Measurements from ENCODE around the gene SIRT7. TPM values are rescaled to one million over a fixed set of nuclear protein-coding genes. Genes with fewer than 3 reads are reported as not detected.

Gene SIRT7
- total and polyA plus RNA-seq, 4 donors: 8.5 to 43.1 (median 20.1) TPM

DNA sequence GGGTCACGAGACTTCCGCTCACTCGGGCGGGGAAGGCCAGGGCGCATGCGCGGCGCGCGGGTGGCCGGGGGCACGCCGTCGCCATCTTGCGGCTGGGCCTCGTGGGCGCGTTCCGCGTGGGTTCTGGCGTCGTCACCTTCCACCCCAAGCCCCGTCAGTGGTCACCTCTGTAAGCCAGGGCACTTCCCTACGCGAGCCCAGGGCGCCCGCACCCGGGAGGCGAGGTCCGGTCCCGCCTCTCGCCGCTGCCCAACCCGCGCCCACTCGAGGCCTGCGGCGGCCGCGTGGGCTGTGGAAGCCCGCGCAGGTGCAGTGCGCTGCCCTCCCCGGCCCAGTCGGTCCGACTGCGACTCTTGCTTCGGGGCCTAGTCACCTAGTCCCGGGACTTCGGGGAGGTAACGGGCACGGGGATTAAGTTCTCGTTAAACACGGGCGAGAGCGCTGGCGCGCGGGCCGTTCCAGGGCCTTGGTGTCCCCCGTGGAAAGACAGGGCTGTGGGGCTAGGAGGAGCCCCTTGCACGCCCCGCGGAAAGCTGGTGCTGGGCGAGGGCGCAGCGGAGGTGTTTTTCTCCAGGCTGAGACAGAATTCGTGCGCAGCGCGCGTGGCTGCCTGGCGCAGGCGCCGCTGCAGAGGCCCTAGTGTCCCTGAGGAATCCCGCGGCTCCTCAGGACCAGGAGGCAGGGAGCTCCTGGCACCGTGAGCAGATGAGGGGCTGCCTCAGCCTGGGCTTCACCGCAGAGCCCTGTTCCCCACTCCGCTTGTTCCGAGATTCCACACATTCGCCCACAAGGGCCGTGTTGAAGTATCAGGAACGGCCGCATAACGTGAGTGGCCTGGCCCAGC, 46.4 kb downstream of the SIRT7 start:
- 0% methylated on average over 83 to 86 of the region's 86 CpGs for WGBS, 2 donors
- Histone ChIP-seq H3K27ac (ENCODE audit: low read depth in 1 of 2, low read length in 2 of 2) (peak overlapping the region; percentile 58 to 73), H3K27me3 (ENCODE audit: control insufficient read depth in 1 of 2, insufficient read depth in 2 of 2, low read length in 1 of 2) (peaks cover 0 to 13% of the 10 kb centered on the region in 2 donors), H3K36me3 (ENCODE audit: control insufficient read depth in 1 of 2, insufficient read depth in 2 of 2, low read length in 1 of 2) (peaks cover 0 to 3% of the 10 kb centered on the region in 2 donors), H3K9me3 (ENCODE audit: control insufficient read depth, low read length) (no peaks in the 10 kb centered on the region), H3K4me3 (ENCODE audit: low read length in 2 of 2) (peak overlapping the region; percentile 36 to 43), H3K4me1 (ENCODE audit: control insufficient read depth in 1 of 2, insufficient read depth in 2 of 2, low read length in 2 of 2) (no peaks in the 10 kb centered on the region)
- peak; percentile 80 for ATAC-seq (ENCODE audit: low FRiP score)
- peak; percentile 97 to 99 for DNase-seq
- intact Hi-C loops (cut with DNase I): no loop called here

DNA sequence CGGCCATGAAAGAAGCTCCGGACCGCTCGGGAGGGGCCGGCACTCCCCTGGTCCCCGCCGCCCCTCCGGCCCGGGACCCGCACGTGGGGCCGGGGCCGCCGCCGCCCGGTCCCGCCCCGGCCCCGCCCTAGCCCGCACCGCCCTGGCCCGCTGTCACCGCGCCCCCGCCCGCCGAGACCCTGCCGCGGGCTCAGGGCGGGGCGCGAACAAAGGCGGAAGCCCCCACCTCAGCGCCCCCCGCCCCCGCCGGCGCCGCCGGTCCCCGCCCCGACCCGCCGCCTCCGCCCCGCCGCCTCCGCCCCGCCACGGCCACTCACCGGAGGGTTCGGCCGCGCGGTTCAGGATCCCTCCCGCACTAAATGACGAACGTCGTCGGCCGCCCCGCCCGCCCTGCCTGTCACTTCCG, 47.0 kb downstream of the SIRT7 start, which contains the start of gene ARHGDIA:
TSS of gene ARHGDIA (minus strand) at position 357 of the 406 bp plus-strand sequence. CDS start 1,407 bp downstream, outside the sequence.
- no peaks in the 10 kb centered on the region for H3K4me1 ChIP-seq (ENCODE audit: control insufficient read depth in 1 of 2, insufficient read depth in 2 of 2, low read length in 2 of 2)
- no peak for ATAC-seq (ENCODE audit: low FRiP score)
- WGBS, 2 donors: 1 to 3% methylated on average over 28 to 64 of the region's 64 CpGs

DNA sequence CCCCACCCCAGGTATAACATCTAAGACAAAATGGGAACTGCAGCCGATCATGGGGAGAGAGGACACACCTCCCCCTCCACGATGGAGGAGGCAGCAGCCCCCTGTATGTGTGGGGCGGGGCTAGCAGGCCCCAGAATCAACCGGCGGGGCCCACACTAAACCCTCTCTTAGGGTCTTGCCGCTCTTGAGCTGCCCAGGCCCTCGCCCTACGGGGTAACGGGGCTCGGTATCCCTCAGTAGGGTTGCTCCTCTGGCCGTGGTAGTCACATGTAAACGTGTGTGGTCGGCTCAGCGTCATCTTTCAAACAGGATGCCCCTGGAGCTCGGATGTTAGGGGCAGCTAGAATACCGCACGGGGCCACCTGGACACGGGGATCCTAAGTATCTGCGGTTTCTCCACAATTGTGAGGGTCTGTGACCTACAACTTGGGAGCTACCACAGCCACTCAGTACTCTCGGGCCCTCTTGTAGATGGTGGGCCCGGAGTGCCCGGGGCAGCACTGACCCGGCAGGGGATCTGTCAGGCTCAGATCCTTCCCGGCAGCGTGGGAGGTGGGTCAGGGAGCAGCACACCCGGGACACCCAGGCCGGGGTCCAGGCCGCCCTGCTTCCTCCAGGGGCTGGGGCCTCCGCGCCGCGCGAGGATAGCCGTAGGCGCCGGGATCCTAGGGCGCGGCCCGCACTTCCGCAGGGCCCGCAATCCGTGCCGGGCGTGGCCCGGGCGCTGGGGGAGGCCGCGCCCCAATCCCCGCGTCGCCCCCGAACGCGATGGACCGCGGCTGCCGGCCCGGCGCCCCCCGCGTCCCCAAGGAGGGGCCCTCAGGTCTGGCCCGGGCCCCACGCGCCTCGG, 47.6 kb downstream of the SIRT7 start:
- WGBS, 2 donors: 1% methylated on average over 54 to 65 of the region's 65 CpGs
- Histone ChIP-seq H3K36me3 (ENCODE audit: control insufficient read depth in 1 of 2, insufficient read depth in 2 of 2, low read length in 1 of 2) (peaks cover 0 to 3% of the 10 kb centered on the region in 2 donors), H3K27ac (ENCODE audit: low read depth in 1 of 2, low read length in 2 of 2) (peak overlapping the region; percentile 81 to 96), H3K4me3 (ENCODE audit: low read length in 2 of 2) (peak overlapping the region; percentile 88 to 91), H3K27me3 (ENCODE audit: control insufficient read depth in 1 of 2, insufficient read depth in 2 of 2, low read length in 1 of 2) (peaks cover 0 to 13% of the 10 kb centered on the region in 2 donors), H3K4me1 (ENCODE audit: control insufficient read depth in 1 of 2, insufficient read depth in 2 of 2, low read length in 2 of 2) (no peaks in the 10 kb centered on the region), H3K9me3 (ENCODE audit: control insufficient read depth, low read length) (no peaks in the 10 kb centered on the region)
- DNase-seq (peak; percentile 64 to 83), ATAC-seq (ENCODE audit: low FRiP score) (no peak)
- intact Hi-C loops (cut with DNase I): no loop called here

More for the DNA sequence above, 47.0 kb downstream of the SIRT7 start, which contains the start of gene ARHGDIA:
- no peak for DNase-seq
- Histone ChIP-seq H3K4me3 (ENCODE audit: low read length in 2 of 2) (peak within 1 kb of the TSS; percentile 88 to 91), H3K9me3 (ENCODE audit: control insufficient read depth, low read length) (no peaks in the 10 kb centered on the region), H3K36me3 (ENCODE audit: control insufficient read depth in 1 of 2, insufficient read depth in 2 of 2, low read length in 1 of 2) (peaks cover 0 to 3% of the 10 kb centered on the region in 2 donors), H3K27ac (ENCODE audit: low read depth in 1 of 2, low read length in 2 of 2) (peak within 1 kb of the TSS; percentile 81 to 96), H3K27me3 (ENCODE audit: control insufficient read depth in 1 of 2, insufficient read depth in 2 of 2, low read length in 1 of 2) (peaks cover 0 to 13% of the 10 kb centered on the region in 2 donors)
- intact Hi-C loops (cut with DNase I): no loop called here

DNA sequence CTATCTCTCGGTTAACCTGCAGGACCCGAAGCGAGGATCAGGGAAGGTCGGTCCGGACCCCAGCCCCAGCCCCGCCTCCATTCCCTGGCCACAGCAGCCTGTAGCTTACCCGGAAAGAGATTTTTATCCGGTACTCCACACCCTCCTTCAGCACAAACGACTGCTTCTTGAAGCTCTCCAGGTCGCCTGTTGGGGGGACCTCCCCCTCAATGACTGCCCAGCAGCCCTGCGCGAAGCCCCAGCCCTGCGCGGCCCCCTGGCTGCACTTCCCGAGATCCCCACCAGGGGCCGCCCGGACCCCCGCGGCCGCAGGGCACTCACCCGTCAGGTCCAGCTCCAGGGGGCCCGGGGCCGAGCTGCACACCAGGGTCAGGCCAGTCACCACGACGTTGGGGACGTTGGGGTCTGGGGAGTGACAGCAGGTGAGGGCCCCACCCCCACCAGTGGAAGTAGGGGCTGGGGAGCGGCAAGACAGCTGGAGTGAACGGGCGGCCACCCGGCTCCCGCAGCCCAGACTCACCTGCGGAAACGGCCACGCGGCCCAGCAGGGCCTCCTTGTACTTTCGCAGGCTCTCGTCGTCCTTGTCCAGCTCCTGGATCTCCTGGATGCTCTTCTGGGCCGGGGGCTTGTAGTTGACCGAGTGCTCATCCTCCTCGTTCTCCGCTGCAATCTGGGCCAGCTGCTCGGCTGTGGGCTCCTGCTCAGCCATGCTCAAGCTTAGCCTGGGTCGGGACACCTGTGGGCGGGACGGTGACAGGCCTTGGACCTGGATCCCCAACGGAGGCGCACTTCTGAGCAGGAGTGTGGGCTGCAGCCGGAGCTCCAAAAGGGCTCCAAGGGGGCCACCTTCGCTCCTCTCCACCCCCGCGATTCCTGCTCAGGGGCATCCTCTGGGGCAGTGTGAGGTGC, 48.5 kb downstream of the SIRT7 start:
- Histone ChIP-seq H3K9me3 (ENCODE audit: control insufficient read depth, low read length) (no peaks in the 10 kb centered on the region), H3K27me3 (ENCODE audit: control insufficient read depth in 1 of 2, insufficient read depth in 2 of 2, low read length in 1 of 2) (peaks cover 0 to 13% of the 10 kb centered on the region in 2 donors), H3K4me1 (ENCODE audit: control insufficient read depth in 1 of 2, insufficient read depth in 2 of 2, low read length in 2 of 2) (no peaks in the 10 kb centered on the region), H3K4me3 (ENCODE audit: low read length in 2 of 2) (peak overlapping the region in 1 of 2 donors; percentile 91), H3K27ac (ENCODE audit: low read depth in 1 of 2, low read length in 2 of 2) (peak overlapping the region in 1 of 2 donors; percentile 81), H3K36me3 (ENCODE audit: control insufficient read depth in 1 of 2, insufficient read depth in 2 of 2, low read length in 1 of 2) (peaks cover 0 to 3% of the 10 kb centered on the region in 2 donors)
- peak; percentile 60 to 87 for DNase-seq
- intact Hi-C loops (cut with DNase I): no loop called here
- WGBS, 2 donors: 28 to 30% methylated on average over 51 to 52 of the region's 52 CpGs
- ATAC-seq (ENCODE audit: low FRiP score): peak; percentile 56

DNA sequence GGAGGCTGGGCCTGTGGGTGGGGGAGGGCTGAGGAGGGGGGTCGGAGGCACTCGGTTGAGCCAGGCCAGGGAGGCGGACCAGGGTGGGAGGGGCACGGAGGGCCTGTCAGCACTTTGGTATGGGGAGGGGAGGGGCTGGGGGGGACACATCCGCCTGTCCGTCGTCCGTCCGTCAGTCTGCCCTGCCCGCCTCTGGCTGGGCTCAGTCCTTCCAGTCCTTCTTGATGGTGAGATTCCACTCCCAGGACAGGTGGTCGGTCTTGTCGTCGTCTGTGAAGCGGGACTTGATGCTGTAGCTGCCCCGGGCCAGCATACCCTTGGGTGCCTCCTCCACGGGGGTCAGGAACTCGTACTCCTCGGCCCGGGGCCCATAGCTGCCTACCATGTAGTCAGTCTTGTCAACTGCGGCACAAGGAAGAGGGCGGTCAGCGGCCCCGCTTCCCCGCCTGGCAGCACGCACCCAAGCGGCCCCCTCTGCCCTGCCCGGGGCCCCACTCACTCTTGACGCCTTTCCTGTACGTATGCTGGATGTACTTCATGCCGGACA, 49.2 kb downstream of the SIRT7 start:
- intact Hi-C loops (cut with DNase I): no loop called here
- no peak overlapping the region for H3K4me3 ChIP-seq (ENCODE audit: low read length in 2 of 2)
- no peak overlapping the region for H3K27ac ChIP-seq (ENCODE audit: low read depth in 1 of 2, low read length in 2 of 2)
- 48 to 53% methylated on average over 29 to 30 of the region's 30 CpGs for WGBS, 2 donors
- peaks cover 0 to 13% of the 10 kb centered on the region in 2 donors for H3K27me3 ChIP-seq (ENCODE audit: control insufficient read depth in 1 of 2, insufficient read depth in 2 of 2, low read length in 1 of 2)
- peaks cover 0 to 3% of the 10 kb centered on the region in 2 donors for H3K36me3 ChIP-seq (ENCODE audit: control insufficient read depth in 1 of 2, insufficient read depth in 2 of 2, low read length in 1 of 2)
- H3K9me3 ChIP-seq (ENCODE audit: control insufficient read depth, low read length): no peaks in the 10 kb centered on the region
- no peak for ATAC-seq (ENCODE audit: low FRiP score)
- H3K4me1 ChIP-seq (ENCODE audit: control insufficient read depth in 1 of 2, insufficient read depth in 2 of 2, low read length in 2 of 2): no peaks in the 10 kb centered on the region
- peak; percentile 68 to 90 for DNase-seq

DNA sequence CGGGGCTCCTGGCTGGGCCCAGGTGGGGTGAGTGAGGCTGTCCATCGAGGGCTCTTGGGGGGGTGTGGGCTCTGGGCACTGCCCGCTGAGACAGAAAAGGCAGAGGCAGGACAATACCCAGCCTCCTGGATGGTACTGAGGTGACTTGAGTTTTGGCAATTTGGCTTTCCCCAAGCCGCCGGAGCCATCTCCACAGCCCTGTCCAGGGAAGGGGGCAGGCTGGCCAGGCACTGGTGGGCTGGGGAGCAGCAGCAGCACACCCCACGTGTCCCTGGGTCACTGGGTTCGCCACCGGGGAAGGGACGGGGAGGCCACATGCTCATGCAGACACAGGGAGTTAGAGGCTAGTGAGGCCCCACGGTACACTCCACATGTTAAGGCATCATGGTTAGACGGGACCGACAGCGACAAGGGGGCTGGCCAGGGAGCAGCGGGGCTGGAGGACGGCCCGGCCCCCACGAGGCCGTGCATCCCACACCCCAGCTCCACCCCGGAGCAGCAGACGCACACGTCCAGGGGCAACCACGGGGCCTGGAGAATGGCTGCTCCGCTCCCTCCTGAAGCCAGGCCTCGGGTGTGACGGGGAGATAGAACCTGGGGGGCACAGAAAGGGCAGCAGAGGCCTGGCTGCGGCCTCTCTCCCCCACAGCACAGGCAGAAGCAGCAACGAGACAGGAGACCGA, 49.8 kb downstream of the SIRT7 start:
- H3K4me3 ChIP-seq (ENCODE audit: low read length in 2 of 2): no peak overlapping the region
- peaks cover 0 to 3% of the 10 kb centered on the region in 2 donors for H3K36me3 ChIP-seq (ENCODE audit: control insufficient read depth in 1 of 2, insufficient read depth in 2 of 2, low read length in 1 of 2)
- H3K27me3 ChIP-seq (ENCODE audit: control insufficient read depth in 1 of 2, insufficient read depth in 2 of 2, low read length in 1 of 2): peaks cover 0 to 13% of the 10 kb centered on the region in 2 donors
- ATAC-seq (ENCODE audit: low FRiP score): no peak
- no peaks in the 10 kb centered on the region for H3K9me3 ChIP-seq (ENCODE audit: control insufficient read depth, low read length)
- DNase-seq: no peak
- no peaks in the 10 kb centered on the region for H3K4me1 ChIP-seq (ENCODE audit: control insufficient read depth in 1 of 2, insufficient read depth in 2 of 2, low read length in 2 of 2)
- 62 to 65% methylated on average over 25 to 28 of the region's 28 CpGs for WGBS, 2 donors
- H3K27ac ChIP-seq (ENCODE audit: low read depth in 1 of 2, low read length in 2 of 2): no peak overlapping the region
- intact Hi-C loops (cut with DNase I): no loop called here

DNA sequence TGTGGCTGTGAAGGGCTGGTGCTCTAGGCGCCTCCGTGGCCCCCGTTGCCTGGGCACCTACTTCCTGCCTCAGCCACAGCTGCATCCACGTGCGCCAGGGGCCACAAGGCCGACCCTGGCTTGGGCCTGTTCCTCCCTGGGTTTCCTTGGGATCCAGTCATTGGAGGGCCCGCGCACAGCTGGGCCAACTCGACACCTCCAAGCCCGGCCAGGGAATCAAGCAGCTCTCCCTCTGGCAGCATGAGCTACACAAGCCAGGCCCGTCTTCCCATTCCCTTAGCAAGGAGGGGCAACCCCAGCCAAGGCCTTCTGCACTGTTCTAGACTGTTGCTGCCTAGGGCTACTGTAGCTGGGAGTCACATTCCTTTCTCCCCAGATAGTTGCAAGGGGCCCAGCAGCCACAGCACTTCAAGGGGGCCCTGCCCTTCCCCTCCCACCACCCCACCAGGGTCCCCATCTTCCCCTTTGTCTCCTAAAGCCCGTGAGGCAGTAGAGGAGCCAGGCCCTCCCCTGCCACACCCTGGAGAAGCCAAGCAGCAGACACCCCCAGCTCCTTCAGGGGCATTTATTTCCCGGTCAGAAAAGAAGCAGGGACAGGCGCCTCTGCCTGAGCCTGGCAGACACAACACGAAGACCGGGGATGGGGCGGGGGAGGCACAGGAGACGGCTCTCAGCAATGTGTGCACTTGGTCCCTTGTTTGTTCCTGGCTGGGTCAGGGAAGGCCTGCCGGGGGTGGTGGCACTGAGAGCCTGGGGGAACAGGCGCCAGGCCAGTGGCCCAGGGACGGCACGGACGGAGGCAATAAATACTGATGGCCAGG, 50.6 kb downstream of the SIRT7 start:
- peaks cover 0 to 13% of the 10 kb centered on the region in 2 donors for H3K27me3 ChIP-seq (ENCODE audit: control insufficient read depth in 1 of 2, insufficient read depth in 2 of 2, low read length in 1 of 2)
- no peak for DNase-seq
- no peak for ATAC-seq (ENCODE audit: low FRiP score)
- H3K36me3 ChIP-seq (ENCODE audit: control insufficient read depth in 1 of 2, insufficient read depth in 2 of 2, low read length in 1 of 2): peaks cover 0 to 3% of the 10 kb centered on the region in 2 donors
- H3K4me1 ChIP-seq (ENCODE audit: control insufficient read depth in 1 of 2, insufficient read depth in 2 of 2, low read length in 2 of 2): no peaks in the 10 kb centered on the region
- no peak overlapping the region for H3K27ac ChIP-seq (ENCODE audit: low read depth in 1 of 2, low read length in 2 of 2)
- no peak overlapping the region for H3K4me3 ChIP-seq (ENCODE audit: low read length in 2 of 2)
- no peaks in the 10 kb centered on the region for H3K9me3 ChIP-seq (ENCODE audit: control insufficient read depth, low read length)
- intact Hi-C loops (cut with DNase I): no loop called here
- WGBS, 2 donors: 38 to 47% methylated on average over 22 to 23 of the region's 23 CpGs

Measured in aorta (tissue), 5 donors.